Gastrocnemius medialis (tissue), 4 donors: ENCODE results near the gene CDH4. TPM values are rescaled to one million over a fixed set of nuclear protein-coding genes. Genes with fewer than 3 reads are reported as not detected.
"Not testable (repeated sequence)": the region's sequence is repeated elsewhere in the genome, so short reads cannot be mapped to it uniquely, and the experiment has no call there.

Source experiments
- ATAC-seq, 2 donors: fragments of 150-250 bp; one replicate each; pipeline ENCODE4 v1.9.1; 2016
- DNase-seq, 2 donors: peaks; one replicate each; pipeline ENCODE4 v3.0.0-alpha.2; 2019
- H3K27ac ChIP-seq, 4 donors: fragments of 200-600 bp; sonication (generic); 1 replicate in 1 of 4; 2 replicates in 3 of 4; pipeline ENCODE4 v1.5.1; 2016 to 2018; ENCODE audit warnings: mild to moderate bottlenecking in 2 of 4, moderate library complexity in 1 of 4
- H3K27me3 ChIP-seq, 3 donors: fragments of 200-600 bp; sonication (generic) in 2 of 3; 1 replicate in 1 of 3; 2 replicates in 2 of 3; pipeline versions ENCODE4 v1.5.1 to v1.6.0; 2016 to 2019; ENCODE audit warnings: mild to moderate bottlenecking in 1 of 3, moderate library complexity in 1 of 3
- H3K36me3 ChIP-seq, 2 donors: fragments of 200-600 bp; sonication (generic) in 1 of 2; one replicate each; pipeline ENCODE4 v1.5.1; 2017 to 2018
- H3K4me1 ChIP-seq, 2 donors: fragments of 200-600 bp; sonication (generic) in 1 of 2; one replicate each; pipeline ENCODE4 v1.5.1; 2016 to 2017; ENCODE audit warnings: mild to moderate bottlenecking in 2 of 2
- H3K4me3 ChIP-seq, 4 donors: fragments of 200-600 bp; sonication (generic) in 3 of 4; 1 replicate in 1 of 4; 2 replicates in 3 of 4; pipeline ENCODE4 v1.5.1; 2016 to 2019; ENCODE audit warnings: mild to moderate bottlenecking in 2 of 4
- H3K9me3 ChIP-seq, 3 donors: fragments of 200-600 bp; sonication (generic) in 2 of 3; 1 replicate in 1 of 3; 2 replicates in 2 of 3; pipeline ENCODE4 v1.5.1; 2016 to 2019
- CTCF ChIP-seq, 5 experiments: fragments of 450-650 bp in 3 of 5; fragments of 200-600 bp in 2 of 5; sonication (generic) in 2 of 5; IDR thresholded peaks in 4 of 5; conservative IDR thresholded peaks in 1 of 5; 1 replicate in 4 of 5; 2 replicates in 1 of 5; pipeline ENCODE4 v1.5.1; 2016 to 2019; ENCODE audit warnings: antibody characterized with exemption in 5 of 5, mild to moderate bottlenecking in 3 of 5, moderate library complexity in 3 of 5
- POLR2A ChIP-seq, 2 donors: fragments of 450-650 bp; IDR thresholded peaks; one replicate each; pipeline ENCODE4 v1.6.1; 2017; ENCODE audit warnings: antibody characterized with exemption in 2 of 2, mild to moderate bottlenecking in 2 of 2, moderate library complexity in 2 of 2
- in situ Hi-C, 4 donors: fragments of 200-750 bp; cut with MboI; loops; one replicate each; pipeline versions ENCODE4 v1.15.0 to v1.8.0; 2017; ENCODE audit warnings: low sequenced_read_pairs in 4 of 4
- intact Hi-C: fragments of 100-400 bp; cut with DNase I; formaldehyde crosslinking; loops from one replicate; pipeline ENCODE4 v1.15.1; 2023; ENCODE audit warnings: low total_unique reads
- total RNA-seq, 4 donors: library from RNA; depleted of rRNA; stranded (reverse); fragments of >200 nt; gene quantifications; one replicate each; pipeline versions ENCODE4 v1.1.0 to v1.2.3, GENCODE V29; 2016

Gene CDH4
- total RNA-seq, 4 donors from 2014 or later = 0.38 to 1.2 (median 0.86) TPM

GRCh38 chr20:61852268-61853072, 600.4 kb downstream of the CDH4 start:
- Histone ChIP-seq H3K36me3 (no peaks in the 10 kb centered on the region), H3K27ac (no peak overlapping the region), H3K9me3 (no peaks in the 10 kb centered on the region), H3K4me3 (no peak overlapping the region), H3K27me3 (no peaks in the 10 kb centered on the region), H3K4me1 (no peaks in the 10 kb centered on the region)
- intact Hi-C loops = no loop called here
- in situ Hi-C loops = no loop called here
- DNase-seq (no peak), ATAC-seq (no peak)
- TF ChIP-seq POLR2A (IDR thresholded peaks at IDR 0.05) (no peak), CTCF (IDR thresholded peaks at IDR 0.05 in 4 of 5, conservative IDR thresholded peaks at IDR 0.05 in 1 of 5) (no peak)

- Histone ChIP-seq H3K36me3 (no peaks in the 10 kb centered on the region), H3K27me3 (no peaks in the 10 kb centered on the region), H3K9me3 (no peaks in the 10 kb centered on the region), H3K27ac (no peak overlapping the region), H3K4me1 (no peaks in the 10 kb centered on the region), H3K4me3 (no peak overlapping the region)
- TF ChIP-seq POLR2A (IDR thresholded peaks at IDR 0.05) (no peak), CTCF (IDR thresholded peaks at IDR 0.05 in 4 of 5, conservative IDR thresholded peaks at IDR 0.05 in 1 of 5) (no peak)
- intact Hi-C loops (no loop called here), in situ Hi-C loops (no loop called here)
- no peak for DNase-seq
- no peak for ATAC-seq
Measured at GRCh38 chr20:61853073-61854005, 601.3 kb downstream of the CDH4 start.

- intact Hi-C loops, H3K27ac ChIP-seq, H3K27me3 ChIP-seq, H3K36me3 ChIP-seq, ATAC-seq, DNase-seq, in situ Hi-C loops, H3K9me3 ChIP-seq, H3K4me1 ChIP-seq, H3K4me3 ChIP-seq: not testable (repeated sequence)
Measured at GRCh38 chr20:61854538-61854937, 602.5 kb downstream of the CDH4 start.

- no peak for ATAC-seq
- no peaks in the 10 kb centered on the region for H3K9me3 ChIP-seq
- DNase-seq = no peak
- no peak for TF ChIP-seq CTCF (IDR thresholded peaks at IDR 0.05 in 4 of 5, conservative IDR thresholded peaks at IDR 0.05 in 1 of 5)
- TF ChIP-seq POLR2A (IDR thresholded peaks at IDR 0.05) = no peak
- intact Hi-C loops = no loop called here
- no peak overlapping the region for H3K4me3 ChIP-seq
- H3K27ac ChIP-seq = no peak overlapping the region
- in situ Hi-C loops = no loop called here
- no peaks in the 10 kb centered on the region for H3K27me3 ChIP-seq
- no peaks in the 10 kb centered on the region for H3K4me1 ChIP-seq
- H3K36me3 ChIP-seq = no peaks in the 10 kb centered on the region
Measured at GRCh38 chr20:61855286-61855685, 603.2 kb downstream of the CDH4 start.
